NCI-H524 (cell line): ENCODE data around the gene P2RY2.
"Not testable (repeated sequence)": the region's sequence is repeated elsewhere in the genome, so short reads cannot be mapped to it uniquely, and the experiment has no call there.

Source experiments
- DNase-seq, 2 experiments: peaks; one replicate each; lab custom pipeline; 2025; lab: John Stamatoyannopoulos, UW

Gene P2RY2

DNA sequence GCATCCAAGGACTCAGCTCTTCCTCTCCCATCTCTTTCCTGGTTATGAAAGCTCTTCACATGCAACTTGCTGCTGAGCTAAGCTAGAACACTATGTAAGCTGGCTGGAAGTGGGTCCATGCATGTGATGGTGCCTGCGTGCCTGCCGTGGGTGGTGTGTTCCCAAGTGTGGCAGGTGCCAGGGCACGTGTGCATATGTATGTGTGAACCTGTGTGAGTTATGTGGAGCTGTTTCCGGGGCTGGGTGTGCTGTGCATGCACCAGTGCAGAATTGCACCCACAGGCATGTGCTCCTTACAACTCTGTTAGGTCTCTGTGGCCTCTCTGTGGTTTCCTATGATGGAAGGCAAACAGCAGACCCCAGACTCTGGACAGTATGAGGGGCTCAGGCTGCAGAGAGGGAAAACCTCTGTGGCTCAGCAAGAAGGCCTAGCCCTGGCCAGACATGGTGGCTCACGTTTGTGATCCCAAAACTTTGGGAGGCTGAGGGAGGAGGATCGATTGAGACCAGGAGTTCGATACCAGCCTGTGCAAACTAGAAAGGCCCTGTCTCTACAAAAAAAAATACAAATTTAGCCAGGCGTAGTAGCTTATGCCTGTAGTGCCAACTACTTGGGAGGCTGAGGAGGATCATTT lies 49.9 kb downstream of the P2RY2 start:
- DNase-seq = no peak

GRCh38 chr11:73268671-73269271 lies 50.7 kb downstream of the P2RY2 start:
- no peak for DNase-seq

DNA sequence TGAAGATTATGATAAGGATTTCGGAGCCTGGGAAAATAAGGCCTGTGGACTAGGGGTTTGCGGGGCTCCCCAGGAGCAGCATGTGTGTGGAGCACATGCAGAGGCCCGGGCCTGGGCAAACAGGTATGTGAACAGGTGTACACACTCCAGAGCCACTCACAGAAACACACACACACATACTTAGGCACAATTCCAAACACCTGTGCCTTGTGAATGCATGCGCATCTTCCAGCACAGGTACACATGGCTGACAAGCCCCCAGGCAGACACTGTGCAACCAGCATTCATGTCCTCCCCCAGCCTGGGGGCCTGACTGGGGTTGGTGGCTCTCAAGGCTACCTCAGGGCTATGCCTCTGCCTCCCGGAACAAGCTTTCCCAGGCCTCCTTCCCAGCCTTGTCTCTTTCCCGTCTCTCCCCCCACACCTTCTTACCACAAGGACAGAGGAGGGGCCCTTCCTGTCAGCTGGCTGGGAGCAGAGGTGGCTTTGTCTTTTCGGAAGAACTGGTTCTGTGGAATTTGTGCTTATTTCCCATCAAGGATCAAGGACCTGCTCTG lies 51.5 kb downstream of the P2RY2 start:
- no peak for DNase-seq

- DNase-seq = no peak
These were observed 52.2 kb downstream of the P2RY2 start for GRCh38 chr11:73270016-73270854.

DNA sequence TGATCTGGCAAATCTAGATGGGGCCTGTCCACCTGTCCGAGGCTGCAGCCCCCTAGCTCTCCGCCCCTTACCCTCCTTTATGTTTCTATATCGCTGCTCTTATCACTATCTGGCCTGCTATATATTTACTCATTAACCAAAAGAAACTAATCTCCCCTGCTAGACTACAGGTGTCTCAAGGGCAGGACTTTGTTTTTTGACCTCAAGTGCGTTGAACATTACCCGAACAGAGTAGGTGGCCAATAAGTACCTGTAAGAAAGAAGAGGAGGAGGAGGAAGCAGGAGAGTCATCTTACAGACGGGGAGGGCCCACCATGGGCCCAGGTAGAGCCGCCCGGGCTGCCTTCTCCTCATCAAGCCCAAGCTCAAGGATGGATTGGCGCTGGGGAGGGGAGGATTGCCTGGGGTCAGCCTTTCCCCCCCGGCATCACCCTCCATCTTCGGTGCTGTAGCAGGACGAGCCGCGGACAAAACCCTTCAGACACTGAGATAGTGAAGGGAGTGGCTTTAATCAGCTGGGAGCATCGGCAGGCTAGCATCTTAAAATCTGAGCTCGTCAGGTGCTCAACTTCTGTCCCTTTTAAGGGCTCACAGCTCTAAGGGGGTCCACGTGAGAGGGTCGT lies 52.9 kb downstream of the P2RY2 start:
- DNase-seq = no peak

DNA sequence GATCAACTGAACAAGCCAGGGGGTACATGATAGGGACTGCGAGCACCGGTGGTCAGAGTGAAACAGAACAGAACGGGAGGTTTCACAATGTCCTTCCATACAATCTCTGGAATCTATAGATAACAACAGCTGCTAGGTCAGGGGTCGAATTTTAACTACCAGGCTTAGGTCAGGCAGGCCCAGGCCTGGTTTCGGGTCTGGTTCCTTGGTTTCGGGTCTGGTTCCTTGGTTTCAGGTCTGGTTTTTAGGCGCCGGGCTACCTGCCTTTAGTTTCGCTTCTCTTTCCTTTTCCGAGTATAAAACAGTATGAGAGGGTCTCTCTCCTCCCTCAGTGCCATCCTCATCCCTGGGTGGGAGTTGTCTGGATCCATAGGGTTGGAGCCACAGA lies 53.4 kb downstream of the P2RY2 start:
- DNase-seq = not testable (repeated sequence)

- no peak for DNase-seq
These were observed 54.0 kb downstream of the P2RY2 start, which contains the start of gene P2RY6 for GRCh38 chr11:73271936-73272679. Gene P2RY6 (plus strand): TSS chr11:73272338. CDS start chr11:73296519, 24,181 bp downstream.

DNA sequence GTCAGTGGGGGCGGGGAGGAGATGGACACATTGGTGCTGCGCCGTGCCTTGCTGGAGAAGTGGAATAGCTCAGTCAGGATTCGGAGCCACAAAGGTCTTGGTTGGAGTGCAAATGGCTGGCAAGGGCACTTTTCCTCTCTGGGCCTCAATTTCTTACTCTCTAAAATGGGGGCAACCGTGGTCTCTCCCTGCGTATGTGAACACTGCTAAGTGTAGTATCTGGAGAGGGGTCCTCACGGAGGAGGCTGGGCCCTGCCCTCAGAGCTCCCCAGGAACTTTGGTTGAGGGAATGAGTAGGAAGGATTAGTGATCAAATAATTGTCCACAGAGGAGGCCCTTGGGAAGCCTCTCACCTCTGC lies 54.6 kb downstream of the P2RY2 start:
- DNase-seq = no peak

DNA sequence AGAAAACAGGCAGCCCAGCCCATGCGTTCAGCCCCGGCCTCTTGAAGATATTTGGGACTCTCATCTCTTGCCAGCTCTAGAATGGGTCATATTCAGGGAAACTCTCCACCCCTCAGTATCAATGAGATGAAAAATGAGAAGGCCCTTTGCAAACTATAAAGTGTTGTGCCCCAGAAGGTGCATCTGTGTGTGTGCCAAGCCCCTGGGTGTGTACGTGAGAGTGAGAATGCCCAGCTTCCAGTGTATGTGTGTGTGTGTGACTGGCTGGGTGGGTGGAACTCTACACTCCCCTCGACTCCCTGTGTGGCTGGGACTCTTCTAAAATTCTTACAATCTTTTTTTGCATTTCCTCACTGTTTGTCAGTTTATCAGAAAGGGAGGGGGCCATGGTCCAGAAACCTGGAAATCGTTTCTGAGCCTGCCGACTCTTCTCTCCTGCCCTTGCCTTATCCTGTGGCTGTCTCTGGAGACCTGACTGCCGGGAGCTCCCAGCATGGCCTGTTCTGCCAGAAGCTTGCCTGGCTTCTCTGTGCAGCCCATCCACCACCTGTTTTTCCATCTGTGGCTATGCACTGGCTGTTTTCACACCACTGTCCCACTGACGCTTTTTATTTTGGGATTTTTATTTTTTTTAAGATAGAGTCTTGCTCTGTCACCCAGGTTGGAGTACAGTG lies 55.3 kb downstream of the P2RY2 start:
- peak; percentile 15 to 44 for DNase-seq

DNA sequence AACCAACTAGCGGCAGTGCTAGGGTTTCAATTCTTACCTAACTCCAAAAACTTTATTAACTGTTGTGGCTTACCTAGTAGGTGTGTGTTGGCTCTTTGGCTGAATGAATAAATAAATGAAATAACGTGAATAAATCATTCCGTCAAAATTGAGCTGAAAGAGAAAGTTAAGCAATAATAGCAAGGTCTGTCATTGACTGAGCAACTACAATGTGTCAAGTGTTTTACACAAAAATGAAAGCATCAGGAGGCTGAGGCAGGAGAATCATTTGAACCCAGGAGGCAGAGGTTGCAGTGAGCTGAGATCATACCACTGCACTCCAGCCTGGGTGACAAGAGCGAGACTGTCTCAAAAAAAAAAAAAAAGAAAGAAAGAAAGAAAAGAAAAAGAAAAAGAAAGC lies 56.1 kb downstream of the P2RY2 start:
- not testable (repeated sequence) for DNase-seq

DNA sequence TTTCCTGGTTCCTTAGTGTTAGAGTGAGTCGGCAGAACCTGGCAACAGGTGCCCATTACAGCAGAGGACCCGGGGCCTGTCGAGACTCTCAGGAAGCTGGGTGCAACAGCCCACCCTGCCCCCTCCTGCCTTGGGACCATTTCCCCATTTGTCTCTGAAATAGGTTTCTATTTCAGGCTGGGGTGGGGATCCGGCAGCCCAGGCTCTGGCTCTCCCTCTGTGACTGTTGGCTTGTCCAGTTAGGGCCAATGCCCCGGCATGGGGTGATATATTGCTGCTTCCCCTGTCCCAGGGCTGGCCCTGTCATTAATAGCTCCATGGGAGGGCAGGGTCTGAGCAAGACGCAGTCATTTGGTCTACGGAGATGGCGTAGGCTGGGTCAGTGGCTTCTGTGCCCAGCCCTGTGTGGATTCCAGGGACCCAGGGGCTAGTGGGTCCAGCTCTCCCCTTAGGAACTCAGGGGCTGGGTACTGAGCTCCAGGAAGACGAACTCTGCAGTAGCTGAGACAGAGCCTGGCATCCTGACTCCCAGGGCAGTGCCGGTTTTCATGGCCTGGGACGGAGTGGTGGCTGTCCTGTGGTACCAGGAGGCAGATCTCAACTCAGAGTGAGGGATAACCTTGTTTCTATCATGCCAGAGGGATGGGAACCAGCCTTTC lies 56.8 kb downstream of the P2RY2 start:
- DNase-seq = no peak

- DNase-seq = no peak
These were observed 57.3 kb downstream of the P2RY2 start for GRCh38 chr11:73275381-73275750.

DNA sequence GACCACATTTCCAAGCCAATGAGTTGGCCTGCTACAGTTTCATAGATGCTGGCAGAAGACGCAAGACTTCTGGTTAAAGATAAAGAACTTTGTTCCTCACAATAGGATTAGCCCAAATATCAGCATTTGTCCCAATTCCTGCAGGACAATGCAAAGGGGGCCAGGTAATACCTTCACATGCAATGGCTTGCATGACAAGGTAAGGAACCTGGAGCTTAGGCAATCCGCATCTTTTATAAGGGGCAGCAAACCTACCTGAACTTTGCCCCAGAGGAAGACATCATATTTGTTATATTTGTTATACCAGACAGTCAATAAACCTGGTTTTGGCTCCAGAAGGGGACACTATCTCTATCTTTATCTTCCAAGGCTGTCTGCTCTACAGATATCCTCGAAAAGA lies 59.4 kb downstream of the P2RY2 start:
- DNase-seq = no peak

DNA sequence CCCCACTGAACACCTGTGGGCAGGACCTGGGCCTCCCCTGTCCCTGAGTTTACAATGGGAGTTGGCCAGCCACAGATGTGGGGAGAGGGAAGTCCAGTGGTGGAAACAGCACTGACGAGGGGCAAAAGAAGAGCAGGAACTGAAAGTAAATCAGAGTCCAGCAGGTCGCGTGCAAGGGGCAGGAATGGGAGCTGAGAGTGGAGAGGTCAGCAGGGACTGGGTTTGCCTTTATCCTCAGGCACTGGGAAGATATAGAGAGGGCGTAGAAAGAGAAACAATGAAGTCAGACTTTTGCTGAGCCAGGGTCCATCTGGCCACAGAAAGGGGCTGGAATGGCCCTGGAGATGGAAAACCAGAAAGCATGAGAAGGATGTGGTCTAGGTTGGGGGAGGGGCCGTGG lies 62.5 kb downstream of the P2RY2 start:
- DNase-seq = no peak

DNA sequence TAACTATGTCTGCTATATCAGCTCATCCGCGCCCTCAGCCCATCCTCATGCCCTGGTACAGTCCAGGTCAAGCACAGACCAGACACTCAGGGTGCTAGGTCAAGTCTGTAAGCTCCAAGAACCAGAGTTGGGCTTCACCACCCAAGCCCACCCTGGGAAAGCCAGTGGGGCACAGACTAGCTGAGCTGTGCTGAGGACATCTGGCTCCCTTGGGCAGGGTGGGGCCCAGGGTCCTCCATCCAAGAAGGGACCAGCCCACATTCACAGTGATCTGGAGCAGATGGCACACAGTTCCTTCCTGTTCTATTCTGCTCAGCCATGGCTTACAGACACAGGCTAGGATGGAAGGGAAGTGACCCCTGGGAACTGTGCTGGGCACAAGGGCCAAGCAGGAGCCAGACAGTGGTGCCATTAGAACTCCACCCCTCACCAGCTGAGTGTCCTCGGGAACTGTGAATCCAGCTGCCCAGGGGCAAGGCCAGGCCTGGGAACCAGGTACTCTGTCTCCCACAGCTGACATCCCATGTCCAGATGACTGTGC lies 63.2 kb downstream of the P2RY2 start:
- DNase-seq = peak in 1 of 2 experiments; percentile 60

DNA sequence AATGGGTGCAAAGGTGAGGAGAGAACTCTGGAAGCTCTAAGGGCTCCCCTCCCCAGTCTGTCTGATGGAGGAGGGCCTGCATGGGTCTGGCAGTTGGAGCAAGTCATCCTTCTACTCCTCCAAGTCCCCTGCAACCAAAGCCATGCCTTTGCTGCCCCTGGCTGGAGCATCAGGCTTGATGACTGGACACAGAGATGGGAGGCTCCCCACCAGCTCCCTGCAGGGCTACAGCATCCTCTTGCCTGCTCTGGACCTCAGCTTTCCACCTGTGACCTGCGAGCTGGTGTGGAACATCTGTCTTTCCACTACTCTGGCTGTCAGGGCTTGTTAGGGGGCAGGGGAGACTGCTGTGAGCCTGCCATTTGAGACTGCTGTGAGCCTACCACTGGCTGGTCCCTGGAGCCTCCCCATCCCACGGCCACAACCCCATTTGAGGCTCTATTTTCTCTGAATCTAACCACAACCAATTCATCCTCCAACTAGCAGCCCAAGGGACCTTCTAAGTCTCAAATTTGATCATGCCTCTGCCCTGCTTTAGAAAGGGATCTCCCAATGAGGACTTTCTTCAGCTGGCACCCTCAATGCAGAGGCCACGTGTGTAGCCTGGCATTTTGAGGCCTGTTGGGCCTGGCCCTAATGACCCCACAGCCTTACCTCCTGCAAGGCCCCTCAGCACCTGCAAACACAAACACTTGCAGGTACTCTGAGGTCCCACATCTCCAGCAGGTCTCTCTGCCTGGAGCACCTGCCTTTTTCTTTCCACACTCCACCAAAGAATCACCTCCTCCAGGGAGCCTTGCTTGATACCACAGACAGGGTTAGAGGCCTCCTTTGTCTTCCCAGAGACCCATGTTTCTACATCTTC lies 63.9 kb downstream of the P2RY2 start:
- DNase-seq = no peak

DNA sequence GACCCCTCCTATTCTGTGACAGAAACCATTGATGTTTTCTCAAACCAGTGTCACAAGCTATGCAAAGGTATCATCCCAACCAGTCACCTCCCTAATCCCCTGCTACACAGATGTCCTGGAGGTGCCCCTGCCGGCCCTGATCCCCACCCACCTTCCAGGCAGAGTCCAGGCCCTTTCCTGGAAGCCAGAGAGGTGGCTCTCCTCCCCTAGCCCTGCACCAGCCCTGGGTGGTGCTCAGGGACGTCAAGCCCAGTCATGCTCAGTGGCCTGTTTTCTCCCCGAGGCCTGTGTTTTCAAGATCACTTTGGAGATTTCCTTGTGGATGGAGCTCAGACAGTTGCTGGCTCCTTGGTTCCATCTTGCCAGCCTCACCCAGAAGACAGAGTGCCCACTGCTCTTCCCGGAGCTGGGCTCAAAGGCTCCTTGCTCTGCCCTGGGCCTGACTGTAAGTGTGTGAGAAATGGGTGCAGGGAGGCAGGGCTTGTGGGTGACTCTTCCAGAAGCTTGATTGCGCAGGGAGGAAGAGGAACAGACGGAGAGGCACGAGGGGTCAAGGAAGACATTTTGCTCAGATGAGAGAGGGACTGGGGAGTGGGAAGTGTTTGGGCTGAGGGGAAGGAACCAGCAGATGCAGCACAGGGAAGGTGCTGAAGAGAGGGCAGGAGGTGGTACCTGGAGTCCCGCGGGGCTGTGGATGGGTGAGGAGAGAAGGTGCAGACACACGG lies 65.4 kb downstream of the P2RY2 start:
- DNase-seq = no peak

- no peak for DNase-seq
These were observed 66.0 kb downstream of the P2RY2 start for GRCh38 chr11:73284106-73284505.

- DNase-seq = no peak
These were observed 67.6 kb downstream of the P2RY2 start for GRCh38 chr11:73285721-73286120.
